Suprapubic skin (tissue), 3 donors: ENCODE data around the gene ANKRD13B.

Experiments
- EP300 ChIP-seq: sonication (generic); formaldehyde crosslinking; IDR thresholded peaks from one replicate; pipeline ENCODE4 v1.6.1; 2017; ENCODE audit warnings: antibody characterized with exemption
- POLR2A ChIP-seq, 2 donors: fragments of 450-650 bp; IDR thresholded peaks; one replicate each; pipeline ENCODE4 v1.6.1; 2017; ENCODE audit warnings: antibody characterized with exemption in 2 of 2, mild to moderate bottlenecking in 2 of 2, moderate library complexity in 2 of 2
- TF ChIP-seq, protein P1 (sequence below), 2 donors: fragments of 200-600 bp in 1 of 2; fragments of 450-650 bp in 1 of 2; sonication (generic) in 1 of 2; IDR thresholded peaks; one replicate each; pipeline ENCODE4 v1.5.1; 2016 to 2019; ENCODE audit warnings: antibody characterized with exemption in 2 of 2, mild to moderate bottlenecking in 1 of 2, moderate library complexity in 1 of 2

DNA sequence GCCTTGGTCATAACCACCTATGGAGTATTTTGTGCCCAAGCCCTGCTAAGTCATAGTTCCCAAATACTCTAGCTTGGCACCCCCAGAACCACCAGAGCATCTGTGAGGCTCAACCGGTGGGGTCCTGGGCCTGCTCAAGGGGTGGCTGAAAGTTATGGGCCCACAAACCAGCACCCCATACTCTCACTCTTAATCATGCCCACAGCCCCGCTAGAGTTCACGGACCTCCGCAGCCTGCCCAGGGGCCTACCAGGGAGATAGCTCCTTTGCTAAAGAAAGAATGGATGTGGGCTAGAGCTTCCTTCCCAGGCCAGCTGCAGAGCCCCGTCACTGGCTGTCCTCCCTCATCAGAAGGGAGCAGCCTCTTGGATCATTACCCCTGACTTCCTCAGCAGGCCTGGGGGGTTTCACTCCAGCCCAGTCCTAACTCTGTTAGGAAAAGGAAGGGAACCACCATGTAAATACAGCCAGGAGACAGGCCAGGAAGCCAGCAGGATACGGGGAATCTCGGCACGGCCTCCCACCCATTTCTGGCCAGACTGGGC, 4.8 kb upstream of the ANKRD13B start:
- TF ChIP-seq POLR2A (IDR thresholded peaks at IDR 0.05) (no peak), EP300 (no peak)
- TF ChIP-seq, protein P1, sequence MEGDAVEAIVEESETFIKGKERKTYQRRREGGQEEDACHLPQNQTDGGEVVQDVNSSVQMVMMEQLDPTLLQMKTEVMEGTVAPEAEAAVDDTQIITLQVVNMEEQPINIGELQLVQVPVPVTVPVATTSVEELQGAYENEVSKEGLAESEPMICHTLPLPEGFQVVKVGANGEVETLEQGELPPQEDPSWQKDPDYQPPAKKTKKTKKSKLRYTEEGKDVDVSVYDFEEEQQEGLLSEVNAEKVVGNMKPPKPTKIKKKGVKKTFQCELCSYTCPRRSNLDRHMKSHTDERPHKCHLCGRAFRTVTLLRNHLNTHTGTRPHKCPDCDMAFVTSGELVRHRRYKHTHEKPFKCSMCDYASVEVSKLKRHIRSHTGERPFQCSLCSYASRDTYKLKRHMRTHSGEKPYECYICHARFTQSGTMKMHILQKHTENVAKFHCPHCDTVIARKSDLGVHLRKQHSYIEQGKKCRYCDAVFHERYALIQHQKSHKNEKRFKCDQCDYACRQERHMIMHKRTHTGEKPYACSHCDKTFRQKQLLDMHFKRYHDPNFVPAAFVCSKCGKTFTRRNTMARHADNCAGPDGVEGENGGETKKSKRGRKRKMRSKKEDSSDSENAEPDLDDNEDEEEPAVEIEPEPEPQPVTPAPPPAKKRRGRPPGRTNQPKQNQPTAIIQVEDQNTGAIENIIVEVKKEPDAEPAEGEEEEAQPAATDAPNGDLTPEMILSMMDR (IDR thresholded peaks at IDR 0.05), result no peak
